Right lobe of liver (tissue), 6 donors: ENCODE results near the gene DNAAF3. TPM values are rescaled to one million over a fixed set of nuclear protein-coding genes. Genes with fewer than 3 reads are reported as not detected.
"Not testable (repeated sequence)": the region's sequence is repeated elsewhere in the genome, so short reads cannot be mapped to it uniquely, and the experiment has no call there.

Experiments
- ATAC-seq, 4 donors: fragments of 200-7000 bp; cut with Tn5 transposase; one replicate each; pipeline ENCODE4 v1.9.1; 2020; ENCODE audit warnings: mild to moderate bottlenecking in 4 of 4, moderate library complexity in 4 of 4
- DNase-seq, 3 donors: peaks; one replicate each; pipeline ENCODE4 v3.0.0-alpha.2; 2020
- H3K27ac ChIP-seq, 3 donors: fragments of 200-600 bp; one replicate each; pipeline ENCODE4 v1.8.0; 2022
- H3K27me3 ChIP-seq, 2 donors: fragments of 200-600 bp; one replicate each; pipeline ENCODE4 v1.8.0; 2022
- H3K36me3 ChIP-seq, 4 donors: fragments of 200-600 bp; sonication (generic) in 1 of 4; one replicate each; pipeline versions ENCODE4 v1.5.1 to v1.8.0; 2017 to 2022; ENCODE audit warnings: control low read depth in 1 of 4
- H3K4me1 ChIP-seq, 4 donors: fragments of 200-600 bp; sonication (generic) in 1 of 4; one replicate each; pipeline versions ENCODE4 v1.5.1 to v1.8.0; 2017 to 2022; ENCODE audit warnings: control low read depth in 1 of 4
- H3K4me3 ChIP-seq, 3 donors: fragments of 200-600 bp; one replicate each; pipeline ENCODE4 v1.8.0; 2022
- H3K9me3 ChIP-seq, 4 donors: fragments of 200-600 bp; sonication (generic) in 1 of 4; one replicate each; pipeline versions ENCODE4 v1.5.1 to v1.8.0; 2017 to 2022; ENCODE audit warnings: control low read depth in 1 of 4
- POLR2A ChIP-seq: fragments of 450-650 bp; IDR thresholded peaks from one replicate; pipeline ENCODE4 v1.6.1; 2017; ENCODE audit warnings: antibody characterized with exemption, mild to moderate bottlenecking
- WGBS: methylation state at CpG from one replicate; pipeline ENCODE4 v1.1.6; 2018; ENCODE audit warnings: low coverage, low lambda C conversion rate; ENCODE audit not compliant: insufficient coverage; ENCODE audit errors: missing lambda C conversion rate; 5-methylcytosine and 5-hydroxymethylcytosine counted together
- intact Hi-C, 2 donors: fragments of 100-400 bp; cut with DNase I; formaldehyde crosslinking; loops; one replicate each; pipeline versions ENCODE4 v1.11.2 to v1.14.1; 2022
- total RNA-seq, 6 experiments: library from RNA; depleted of rRNA in 2 of 6; stranded (reverse); fragments of >200 nt in 2 of 6; fragmentation: NEBNext Ultra II Directional in 3 of 6; extraction: Animal tissue kit (Norgen Biotek cat#: 25700) in 3 of 6; gene quantifications; one replicate each; pipeline versions ENCODE4 v1.1.0 to v1.2.4, GENCODE V29; 2016 to 2023
- TF ChIP-seq, protein P1 (sequence below), 4 donors: fragments of 200-600 bp in 3 of 4; fragments of 450-650 bp in 1 of 4; IDR thresholded peaks; one replicate each; pipeline versions ENCODE4 v1.5.1 to v1.8.0; 2016 to 2022; ENCODE audit warnings: antibody characterized with exemption in 4 of 4, mild to moderate bottlenecking in 2 of 4
- donor health status: DM: no; HTN: yes; CAD: no.
- donor health status: DM: no; HTN: no; CAD: no.
- donor health status: DM: no; HTN: no; CAD: no.
- donor health status: DM: no; HTN: yes; CAD: no.
- donor health status: DM: no; HTN: yes; CAD: no.

DNAAF3 gene
- total RNA-seq, 6 experiments from 2014 or later, result 0.22 to 4.3 (median 0.49) TPM

DNA sequence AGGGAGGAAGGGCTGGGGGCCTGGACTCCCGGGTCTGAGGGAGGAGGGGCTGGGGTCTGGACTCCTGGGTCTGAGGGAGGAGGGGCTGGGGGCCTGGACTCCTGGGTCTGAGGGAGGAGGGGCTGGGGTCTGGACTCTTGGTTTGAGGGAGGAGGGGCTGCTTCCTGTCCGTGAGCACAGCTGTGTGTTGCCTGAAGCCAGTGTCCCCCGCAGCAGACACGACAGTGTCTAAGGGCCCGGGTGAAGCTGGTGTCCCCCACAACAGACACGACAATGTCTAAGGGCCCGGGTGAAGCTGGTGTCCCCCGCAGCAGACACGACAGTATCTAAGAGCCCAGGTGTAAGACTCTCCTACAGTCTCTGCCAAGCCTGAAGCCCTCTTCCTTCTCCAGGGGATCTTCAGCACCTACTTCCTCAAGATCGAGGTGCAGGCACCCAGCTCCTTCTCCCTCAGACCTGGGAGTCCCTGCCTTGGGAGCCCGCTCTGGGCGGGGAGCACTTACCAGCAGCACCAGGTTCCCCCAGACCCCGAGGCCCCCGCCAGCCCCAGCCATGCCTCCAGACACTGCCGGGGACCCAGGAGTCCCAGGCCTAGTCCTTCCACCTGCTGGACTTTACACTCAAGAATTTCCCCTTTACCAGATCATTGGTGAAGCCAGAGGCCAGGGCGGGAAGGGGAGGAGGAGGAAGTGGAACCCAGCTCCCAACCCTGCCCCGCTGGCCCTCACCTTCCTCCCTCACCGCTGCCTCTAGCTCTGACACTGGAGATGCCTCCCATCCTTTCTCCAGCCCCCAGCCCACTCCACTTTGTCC, 42.7 kb upstream of the DNAAF3 start, which contains the start of gene PTPRH:
PTPRH (minus strand) TSS at position 622 of the 813 bp plus-strand sequence; CDS start at position 554, 68 bp downstream.
- no peaks in the 10 kb centered on the region for H3K9me3 ChIP-seq
- DNase-seq, result peak in 1 of 3 donors; percentile 57
- no peaks in the 10 kb centered on the region for H3K27me3 ChIP-seq
- no peaks in the 10 kb centered on the region for H3K36me3 ChIP-seq
- TF ChIP-seq, protein P1, sequence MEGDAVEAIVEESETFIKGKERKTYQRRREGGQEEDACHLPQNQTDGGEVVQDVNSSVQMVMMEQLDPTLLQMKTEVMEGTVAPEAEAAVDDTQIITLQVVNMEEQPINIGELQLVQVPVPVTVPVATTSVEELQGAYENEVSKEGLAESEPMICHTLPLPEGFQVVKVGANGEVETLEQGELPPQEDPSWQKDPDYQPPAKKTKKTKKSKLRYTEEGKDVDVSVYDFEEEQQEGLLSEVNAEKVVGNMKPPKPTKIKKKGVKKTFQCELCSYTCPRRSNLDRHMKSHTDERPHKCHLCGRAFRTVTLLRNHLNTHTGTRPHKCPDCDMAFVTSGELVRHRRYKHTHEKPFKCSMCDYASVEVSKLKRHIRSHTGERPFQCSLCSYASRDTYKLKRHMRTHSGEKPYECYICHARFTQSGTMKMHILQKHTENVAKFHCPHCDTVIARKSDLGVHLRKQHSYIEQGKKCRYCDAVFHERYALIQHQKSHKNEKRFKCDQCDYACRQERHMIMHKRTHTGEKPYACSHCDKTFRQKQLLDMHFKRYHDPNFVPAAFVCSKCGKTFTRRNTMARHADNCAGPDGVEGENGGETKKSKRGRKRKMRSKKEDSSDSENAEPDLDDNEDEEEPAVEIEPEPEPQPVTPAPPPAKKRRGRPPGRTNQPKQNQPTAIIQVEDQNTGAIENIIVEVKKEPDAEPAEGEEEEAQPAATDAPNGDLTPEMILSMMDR (IDR thresholded peaks at IDR 0.05), result no peak
- no peak for TF ChIP-seq POLR2A
- no peak within 1 kb of the TSS for H3K4me3 ChIP-seq
- peaks cover 0 to 7% (median 0%) of the 10 kb centered on the region in 4 donors for H3K4me1 ChIP-seq
- ATAC-seq, result peak in 1 of 4 donors; percentile 25
- peak within 1 kb of the TSS in 1 of 3 donors; percentile 67 for H3K27ac ChIP-seq
- WGBS, result 48% methylated on average over 3 of the region's 18 CpGs
- intact Hi-C loops, result no loop called here

DNA sequence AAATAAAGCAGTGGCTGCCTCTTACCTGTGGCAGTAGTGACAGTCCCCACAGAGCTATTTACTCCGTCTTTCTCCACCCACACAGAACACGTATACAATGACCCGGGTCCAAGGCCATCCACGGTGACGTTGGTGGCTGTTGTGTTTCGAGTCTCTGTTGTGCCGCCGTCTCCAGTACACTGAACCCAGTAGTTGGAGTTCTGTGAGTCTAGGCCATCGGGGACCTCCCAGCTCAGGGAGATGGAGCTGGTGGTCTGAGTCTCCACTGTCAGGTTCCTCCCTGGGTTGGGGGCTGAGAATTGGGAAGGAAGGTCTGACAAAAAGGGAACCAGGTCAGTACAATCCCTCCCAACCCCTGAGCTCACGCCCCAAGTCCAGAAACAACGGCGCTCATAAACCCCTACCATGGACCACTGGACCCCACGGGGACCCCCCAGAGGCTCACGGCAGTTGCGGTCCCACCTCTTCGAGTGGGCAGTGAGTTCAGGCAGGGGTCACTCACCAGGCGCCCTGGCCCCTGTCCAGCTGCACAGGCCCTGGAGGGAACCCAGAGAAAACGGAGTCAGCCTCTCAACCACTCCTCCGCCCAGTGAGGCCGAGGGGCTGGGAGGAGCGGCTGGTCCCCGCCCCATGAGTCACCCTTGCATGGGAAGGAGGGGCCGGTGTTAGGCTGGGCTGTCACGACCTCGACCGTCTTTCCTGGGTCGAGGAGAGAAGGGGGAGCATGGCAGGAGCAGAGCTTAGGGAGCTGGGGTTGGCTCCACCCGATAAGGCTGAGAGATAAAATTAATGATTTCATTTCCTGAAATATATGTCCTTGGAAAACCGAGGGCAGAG, 40.5 kb upstream of the DNAAF3 start:
- WGBS, result 5% methylated on average over 22 of the region's 29 CpGs
- Histone ChIP-seq H3K36me3 (no peaks in the 10 kb centered on the region), H3K27ac (peak overlapping the region; percentile 90 to 95 (median 92)), H3K27me3 (no peaks in the 10 kb centered on the region), H3K9me3 (no peaks in the 10 kb centered on the region), H3K4me3 (peak overlapping the region; percentile 46 to 52 (median 48)), H3K4me1 (peaks cover 0 to 7% (median 0%) of the 10 kb centered on the region in 4 donors)
- intact Hi-C loops, result no loop called here
- ATAC-seq, result peak; percentile 88 to 98 (median 96)
- DNase-seq, result peak; percentile 88 to 94 (median 93)
- peak; percentile 82 for TF ChIP-seq POLR2A
- TF ChIP-seq, protein P1 (IDR thresholded peaks at IDR 0.05), result no peak

DNA sequence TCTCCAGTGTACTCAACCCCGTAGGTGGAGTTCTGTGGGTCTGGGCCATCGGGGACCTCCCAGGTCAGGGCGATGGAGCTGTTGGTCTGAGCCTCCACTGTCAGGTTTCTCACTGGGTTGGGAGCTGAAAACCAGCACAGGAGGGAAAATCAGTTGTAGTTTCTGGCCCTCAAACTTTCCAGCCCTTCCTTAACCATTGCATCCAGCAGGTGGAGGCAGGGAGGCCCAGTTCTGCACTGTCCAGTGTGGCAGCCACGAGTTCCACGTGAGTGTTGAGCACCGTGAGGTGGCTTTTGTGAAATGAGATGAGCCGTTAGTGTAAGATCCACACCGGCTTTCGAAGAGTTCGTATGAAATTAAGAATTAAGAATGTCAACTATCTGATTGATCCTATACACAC, 35.8 kb upstream of the DNAAF3 start:
- WGBS, result 72% methylated on average over 6 of the region's 10 CpGs
- H3K36me3 ChIP-seq, H3K4me3 ChIP-seq, DNase-seq, ATAC-seq, intact Hi-C loops, H3K4me1 ChIP-seq, H3K9me3 ChIP-seq, H3K27me3 ChIP-seq, H3K27ac ChIP-seq: not testable (repeated sequence)
- TF ChIP-seq, protein P1 (IDR thresholded peaks at IDR 0.05), result peak in 1 of 4 donors; percentile 13

DNA sequence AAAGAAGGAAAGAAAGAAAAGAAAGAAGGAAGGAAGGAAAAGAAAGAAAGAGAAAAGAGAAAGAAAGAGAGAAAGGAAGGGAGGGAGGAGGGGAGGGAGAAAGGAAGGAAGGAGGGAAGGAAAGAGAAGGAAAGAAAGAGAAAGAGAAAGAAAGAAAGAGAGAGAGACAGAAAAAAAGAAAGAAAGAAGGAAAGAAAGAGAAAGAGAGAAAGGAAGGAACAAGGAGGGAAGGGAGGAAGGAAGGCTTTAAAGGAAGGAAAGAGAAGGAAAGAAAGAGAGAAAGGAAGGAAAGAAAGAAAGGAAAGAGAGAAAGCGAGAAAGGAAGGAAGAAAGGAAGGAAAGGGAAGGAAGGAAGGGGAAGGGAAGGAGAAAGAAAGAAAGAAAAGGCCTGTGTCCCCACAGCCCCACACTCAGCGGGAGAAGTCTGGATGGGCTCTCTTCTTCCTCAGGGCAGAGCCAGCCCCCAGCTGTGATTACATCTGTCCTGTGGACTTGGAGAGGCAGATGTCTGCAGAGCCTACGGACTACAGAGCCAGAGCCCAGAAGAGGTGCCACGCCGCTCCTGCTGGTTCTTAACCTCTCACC, 33.3 kb upstream of the DNAAF3 start:
- Histone ChIP-seq H3K4me3 (no peak overlapping the region), H3K27me3 (no peaks in the 10 kb centered on the region), H3K4me1 (no peaks in the 10 kb centered on the region), H3K36me3 (peaks cover 0 to 8% (median 3%) of the 10 kb centered on the region in 4 donors), H3K27ac (no peak overlapping the region), H3K9me3 (no peaks in the 10 kb centered on the region)
- ATAC-seq (no peak), DNase-seq (no peak)
- WGBS, result 29% methylated on average over 2 of the region's 5 CpGs
- intact Hi-C loops, result loop anchor here in 1 of 2 donors (10.0 kb wide), 1 partner anchor 55 kb away; the partner anchor contains the start of gene PPP6R1
- no peak for TF ChIP-seq POLR2A
- TF ChIP-seq, protein P1 (IDR thresholded peaks at IDR 0.05), result no peak
